SU-DHL-6 (cell line): ENCODE results near the gene RRP12.

Source experiments
- EZH2phosphoT487 ChIP-seq: fragments of 200-600 bp; sonication (generic), shearing (Covaris generic); conservative IDR thresholded peaks from 2 replicates; pipeline ENCODE4 v1.6.1; 2018; ENCODE audit warnings: mild to moderate bottlenecking, antibody characterized with exemption, low read length, moderate library complexity, mixed read lengths
- TF ChIP-seq, protein P1 (sequence below): fragments of 200-600 bp; sonication (generic); IDR thresholded peaks from one replicate; pipeline ENCODE4 v1.5.1; 2017; ENCODE audit warnings: antibody characterized with exemption, mild to moderate bottlenecking, low read length, moderate library complexity; ENCODE audit not compliant: insufficient read depth, poor library complexity, severe bottlenecking

DNA sequence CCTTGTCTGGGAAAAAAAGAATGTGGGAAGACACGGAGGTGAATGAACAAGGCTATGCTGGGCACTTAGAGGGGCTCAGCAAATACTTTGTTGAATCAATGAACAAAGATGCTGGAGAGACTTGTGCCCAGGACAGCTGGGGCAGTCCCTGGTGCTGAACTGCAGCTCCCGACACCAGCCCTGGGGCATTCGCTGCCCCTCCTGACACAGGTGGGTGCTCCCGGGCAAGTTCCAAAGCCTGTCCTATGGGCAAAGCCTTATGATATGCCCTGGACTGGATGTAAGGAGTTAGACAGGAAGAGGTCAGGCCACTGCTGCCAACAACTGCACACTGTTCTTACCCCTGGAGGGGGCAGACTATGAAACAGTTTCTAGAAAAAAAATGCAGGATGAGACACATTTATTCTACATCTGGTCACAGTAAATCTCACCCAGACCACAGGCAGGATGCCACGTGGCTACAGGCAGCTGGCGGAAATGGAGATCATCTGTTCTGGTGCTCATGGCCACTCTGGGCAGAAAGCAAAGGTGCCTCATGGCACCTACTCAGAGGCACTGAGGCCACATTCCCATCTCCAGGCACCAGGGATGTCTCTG is 44.7 kb downstream of the RRP12 start:
- TF ChIP-seq, protein P1, sequence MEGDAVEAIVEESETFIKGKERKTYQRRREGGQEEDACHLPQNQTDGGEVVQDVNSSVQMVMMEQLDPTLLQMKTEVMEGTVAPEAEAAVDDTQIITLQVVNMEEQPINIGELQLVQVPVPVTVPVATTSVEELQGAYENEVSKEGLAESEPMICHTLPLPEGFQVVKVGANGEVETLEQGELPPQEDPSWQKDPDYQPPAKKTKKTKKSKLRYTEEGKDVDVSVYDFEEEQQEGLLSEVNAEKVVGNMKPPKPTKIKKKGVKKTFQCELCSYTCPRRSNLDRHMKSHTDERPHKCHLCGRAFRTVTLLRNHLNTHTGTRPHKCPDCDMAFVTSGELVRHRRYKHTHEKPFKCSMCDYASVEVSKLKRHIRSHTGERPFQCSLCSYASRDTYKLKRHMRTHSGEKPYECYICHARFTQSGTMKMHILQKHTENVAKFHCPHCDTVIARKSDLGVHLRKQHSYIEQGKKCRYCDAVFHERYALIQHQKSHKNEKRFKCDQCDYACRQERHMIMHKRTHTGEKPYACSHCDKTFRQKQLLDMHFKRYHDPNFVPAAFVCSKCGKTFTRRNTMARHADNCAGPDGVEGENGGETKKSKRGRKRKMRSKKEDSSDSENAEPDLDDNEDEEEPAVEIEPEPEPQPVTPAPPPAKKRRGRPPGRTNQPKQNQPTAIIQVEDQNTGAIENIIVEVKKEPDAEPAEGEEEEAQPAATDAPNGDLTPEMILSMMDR = no peak
- no peak for TF ChIP-seq EZH2phosphoT487
